HG02973 (cell line): Measurements from ENCODE around the gene ABCA12.

Experiments
- ATAC-seq: cut with Tn5 transposase; IDR thresholded peaks from one replicate; pipeline ENCODE4 v1.9.1; 2021; ENCODE audit warnings: moderate library complexity; ENCODE audit not compliant: unreplicated experiment

ABCA12 gene

DNA sequence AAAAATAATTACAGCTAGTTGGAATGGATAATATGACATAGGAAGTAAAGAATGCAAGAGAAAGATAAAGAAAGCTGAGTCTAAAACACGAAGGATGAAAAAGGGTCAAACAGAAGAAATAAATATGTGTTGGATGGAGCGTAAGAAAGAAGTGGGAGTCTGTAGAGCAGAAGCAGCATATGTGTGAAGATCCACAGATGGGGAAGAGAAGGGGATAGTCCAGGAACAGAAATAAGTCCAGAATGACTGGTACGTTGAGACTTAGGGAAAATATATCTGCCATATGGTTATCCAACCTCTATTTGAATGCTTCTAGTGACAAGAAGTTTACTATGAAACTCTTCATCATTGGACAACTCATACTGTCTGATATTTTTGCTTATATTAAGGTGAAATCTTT lies 18.0 kb downstream of the ABCA12 start:
- no peak for ATAC-seq

DNA sequence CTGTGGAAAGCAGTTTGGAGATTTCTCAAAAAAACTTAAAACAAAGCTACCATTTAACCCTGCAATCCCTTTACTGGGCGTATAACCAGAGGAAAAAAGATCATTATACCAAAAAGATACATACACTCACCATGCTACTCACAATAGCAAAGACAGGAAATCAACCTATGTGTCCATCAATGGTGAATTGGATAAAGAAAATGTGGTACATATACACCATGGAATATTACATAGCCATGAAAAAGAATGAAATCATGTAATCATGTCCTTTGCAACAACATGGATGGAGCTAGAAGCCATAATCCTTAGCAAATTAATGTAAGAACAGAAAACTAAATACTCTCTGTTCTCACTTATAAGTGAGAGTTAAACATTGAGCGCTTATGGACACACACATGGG lies 18.6 kb downstream of the ABCA12 start:
- no peak for ATAC-seq

DNA sequence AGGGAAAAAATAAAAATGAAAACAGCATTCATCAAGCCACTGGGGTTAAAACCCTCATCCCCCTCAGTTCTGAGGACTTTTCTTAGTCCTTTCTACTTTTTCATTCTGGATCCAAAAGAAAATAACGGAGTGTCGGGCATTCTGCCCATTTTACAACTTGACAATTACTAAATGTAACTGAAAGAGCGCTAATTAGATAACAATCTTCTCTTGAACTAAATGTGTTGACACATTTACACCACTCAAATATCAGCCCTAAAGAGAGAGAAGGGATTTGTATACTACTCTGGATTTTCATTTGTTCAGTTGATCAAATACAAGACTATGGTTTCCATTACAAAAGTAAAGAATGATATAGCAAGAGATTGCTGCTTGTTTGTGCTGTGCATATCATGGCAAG lies 27.5 kb downstream of the ABCA12 start:
- ATAC-seq = no peak

DNA sequence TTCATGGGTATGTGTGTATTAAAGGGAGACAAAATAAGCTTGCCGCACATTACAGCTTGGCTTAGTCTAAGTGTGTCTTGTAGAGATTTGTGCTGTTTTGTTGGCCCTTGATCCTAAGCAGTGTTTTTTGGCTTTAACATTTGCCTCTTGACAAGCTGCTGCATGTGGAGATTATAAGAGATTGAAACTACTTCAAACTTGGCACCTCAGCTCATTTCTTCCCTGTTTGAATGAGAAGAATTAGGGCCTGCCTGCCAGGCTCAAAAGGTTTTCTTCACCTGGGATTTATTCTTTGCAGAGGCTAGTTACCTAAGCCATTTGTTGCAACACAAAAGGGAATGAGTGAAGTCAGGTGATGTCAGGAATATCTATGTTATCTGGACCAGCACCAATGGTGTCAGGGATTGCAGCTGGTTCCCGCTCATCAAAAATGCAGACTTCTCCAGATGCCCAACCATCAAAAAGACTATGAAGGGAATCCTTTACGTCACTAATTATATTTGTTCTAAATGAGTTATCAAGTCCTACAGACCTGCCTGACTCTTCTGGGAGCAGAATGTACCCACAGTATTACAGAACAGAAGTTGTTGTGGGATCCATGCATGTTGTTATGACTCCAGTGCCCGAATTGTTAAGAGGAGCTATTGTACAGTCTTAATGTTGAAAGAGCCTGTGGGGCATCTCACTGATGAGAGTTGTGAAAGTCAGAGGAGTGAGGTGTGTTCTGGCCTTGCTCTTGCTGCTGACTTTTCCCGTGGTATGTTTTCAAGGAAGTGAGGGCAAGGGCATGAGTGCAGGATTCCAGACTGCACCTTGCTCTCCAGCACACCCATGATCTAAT lies 31.0 kb downstream of the ABCA12 start:
- no peak for ATAC-seq

GRCh38 chr2:215105607-215106354 lies 32.6 kb downstream of the ABCA12 start:
- no peak for ATAC-seq

- no peak for ATAC-seq
Measured at GRCh38 chr2:215104226-215104625, 34.2 kb downstream of the ABCA12 start.

DNA sequence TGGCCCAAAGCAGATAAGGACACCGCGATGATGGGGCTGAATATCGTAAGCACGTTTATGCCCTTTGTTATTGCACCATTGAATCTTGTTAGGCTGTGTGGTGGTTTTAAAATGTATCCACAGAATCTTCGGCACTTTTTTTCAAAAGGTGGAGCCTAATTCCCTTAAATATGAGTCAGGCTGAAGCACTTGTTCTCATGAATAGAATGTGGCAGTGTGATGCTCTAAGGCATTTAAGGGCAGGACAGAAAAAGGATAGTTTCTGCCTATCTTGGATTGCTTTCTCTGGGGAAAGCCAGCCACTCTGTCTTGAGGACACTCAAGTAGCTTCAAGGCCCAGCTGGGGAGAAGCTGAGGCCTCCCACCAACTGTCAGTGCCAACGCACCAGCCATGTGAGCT lies 39.6 kb downstream of the ABCA12 start:
- no peak for ATAC-seq

GRCh38 chr2:215084080-215084479 lies 54.3 kb downstream of the ABCA12 start:
- ATAC-seq = no peak

- ATAC-seq = no peak
Measured at GRCh38 chr2:215083146-215083545, 55.3 kb downstream of the ABCA12 start.

DNA sequence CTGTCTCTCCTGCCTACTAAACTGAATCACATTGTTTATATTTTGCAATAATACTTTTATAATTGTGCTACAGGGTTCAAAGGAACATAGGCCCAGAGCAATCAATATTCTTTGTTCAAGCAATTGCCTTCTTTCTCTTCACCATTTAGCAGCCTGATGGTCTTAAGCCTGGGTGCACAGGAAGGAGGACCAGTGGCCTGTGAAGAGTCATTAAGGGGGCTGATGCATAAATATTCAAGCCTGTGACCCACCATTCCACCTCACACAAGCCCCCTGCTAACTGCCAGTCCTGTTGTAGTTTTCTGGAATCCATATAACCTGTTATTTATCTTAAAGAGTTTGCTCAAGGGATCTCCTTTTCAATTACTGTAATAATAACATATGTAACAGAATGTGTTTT lies 56.0 kb downstream of the ABCA12 start:
- no peak for ATAC-seq

DNA sequence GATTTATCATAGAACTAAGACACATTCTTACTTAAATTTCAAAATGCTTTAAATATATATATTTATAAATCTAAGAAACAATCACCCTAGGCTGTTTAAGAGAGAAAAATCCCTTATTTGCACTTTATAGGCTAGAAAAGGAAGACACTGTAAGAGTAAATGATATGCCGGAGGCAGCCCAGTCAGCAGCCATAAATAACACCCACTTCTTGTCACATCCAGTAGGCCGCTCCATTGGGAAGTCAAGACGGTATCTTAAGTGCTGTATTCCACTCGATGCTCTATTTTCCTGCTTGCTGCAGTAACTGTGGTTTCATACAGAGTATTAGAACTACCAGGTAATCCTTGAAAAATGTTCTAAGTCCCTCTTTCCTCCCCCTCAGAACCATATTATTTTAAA lies 57.9 kb downstream of the ABCA12 start:
- no peak for ATAC-seq

DNA sequence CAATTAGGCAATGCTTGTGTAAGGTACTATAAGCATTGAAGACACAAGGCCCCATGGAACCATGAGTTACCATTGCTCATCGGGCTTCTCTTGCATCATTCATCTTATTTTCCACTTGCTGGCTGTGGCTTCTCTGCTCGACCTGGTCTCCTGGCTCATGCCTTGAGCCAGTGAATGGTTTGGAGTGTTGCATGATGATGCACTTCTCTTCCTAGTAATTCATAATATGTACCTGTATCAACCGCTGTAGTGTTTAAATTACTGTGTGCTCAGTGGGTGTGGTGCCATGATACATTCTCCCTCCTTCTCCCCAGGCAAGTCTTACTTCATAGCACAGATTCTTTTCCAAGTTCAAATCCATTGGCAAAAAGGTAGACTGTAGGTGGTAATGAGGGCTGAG lies 66.8 kb downstream of the ABCA12 start:
- no peak for ATAC-seq

DNA sequence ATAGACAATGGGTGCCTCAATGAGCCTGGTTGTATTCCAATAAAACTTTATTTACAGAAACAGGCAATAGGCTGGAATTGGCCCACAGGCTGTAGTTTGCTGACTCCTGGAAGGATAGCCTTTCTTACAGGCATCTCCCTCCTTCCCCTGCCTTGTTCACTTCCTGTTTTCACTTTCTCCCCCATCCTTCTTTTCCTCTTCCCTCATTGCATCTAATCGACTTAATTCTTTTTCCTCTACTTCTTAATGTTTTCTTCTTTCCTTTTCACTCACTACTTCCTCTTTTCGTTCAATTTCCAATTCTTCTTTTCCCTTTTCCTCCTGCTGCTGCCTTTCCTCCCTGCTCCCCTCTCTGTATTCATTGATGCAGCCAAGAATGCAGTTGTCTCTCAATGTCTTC lies 70.0 kb downstream of the ABCA12 start:
- no peak for ATAC-seq

- ATAC-seq = no peak
Measured at GRCh38 chr2:215066124-215066523, 72.3 kb downstream of the ABCA12 start.

- ATAC-seq = no peak
Measured at GRCh38 chr2:215063526-215063925, 74.9 kb downstream of the ABCA12 start.

DNA sequence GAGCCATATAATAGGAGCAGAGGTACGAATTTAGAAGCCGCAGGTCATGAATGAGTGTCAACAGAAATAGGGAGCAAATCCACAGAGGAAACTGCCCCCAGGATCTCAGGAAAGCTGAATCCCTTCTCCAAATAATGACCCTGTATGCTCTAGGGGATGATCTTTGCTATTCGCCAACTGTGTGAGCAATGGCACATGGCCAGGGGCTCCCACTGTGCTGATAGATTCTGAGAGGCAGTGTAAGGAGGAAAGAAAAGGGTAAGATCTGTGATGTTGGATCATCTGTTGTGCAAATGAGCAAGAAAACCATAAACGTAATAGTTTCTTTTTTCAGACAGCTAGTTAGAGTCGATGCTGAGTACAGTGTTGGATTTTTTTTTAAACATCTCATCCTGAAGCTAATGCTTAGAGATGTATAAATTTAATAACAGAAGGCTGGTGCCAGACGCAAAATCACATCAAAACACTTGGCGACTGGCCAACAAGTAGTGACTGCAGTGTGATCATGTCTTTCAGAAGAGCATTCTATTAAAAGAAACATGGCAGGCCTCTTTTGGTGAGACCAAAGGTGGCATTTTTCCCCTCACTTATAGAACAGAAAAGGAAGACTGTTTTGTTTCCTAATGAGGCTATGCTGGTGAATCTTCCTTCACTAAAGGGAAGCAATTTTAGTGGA lies 77.4 kb downstream of the ABCA12 start:
- no peak for ATAC-seq

GRCh38 chr2:215059724-215060123 lies 78.7 kb downstream of the ABCA12 start:
- ATAC-seq = no peak

GRCh38 chr2:215055891-215056290 lies 82.5 kb downstream of the ABCA12 start:
- ATAC-seq = no peak

DNA sequence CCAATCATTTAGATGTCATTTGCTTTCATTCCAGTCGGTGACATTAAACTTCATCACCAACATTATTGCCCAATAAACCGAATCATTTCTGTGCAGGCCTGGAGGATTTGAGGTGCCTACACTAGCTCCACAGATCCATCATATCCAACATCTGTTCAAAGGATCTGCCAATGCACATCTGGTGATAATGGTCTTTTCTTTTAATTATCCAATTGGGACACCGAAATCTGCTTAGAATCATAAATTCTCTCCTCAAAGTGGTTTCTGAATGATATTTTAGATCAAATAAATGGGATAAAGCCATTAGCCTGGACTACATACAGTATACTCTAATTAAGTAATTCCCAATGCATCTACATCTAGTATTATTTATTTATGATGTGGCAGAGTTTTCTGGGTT lies 85.6 kb downstream of the ABCA12 start:
- no peak for ATAC-seq

GRCh38 chr2:215052404-215052803 lies 86.0 kb downstream of the ABCA12 start:
- no peak for ATAC-seq

- no peak for ATAC-seq
Measured at GRCh38 chr2:215049341-215049740, 89.1 kb downstream of the ABCA12 start.

DNA sequence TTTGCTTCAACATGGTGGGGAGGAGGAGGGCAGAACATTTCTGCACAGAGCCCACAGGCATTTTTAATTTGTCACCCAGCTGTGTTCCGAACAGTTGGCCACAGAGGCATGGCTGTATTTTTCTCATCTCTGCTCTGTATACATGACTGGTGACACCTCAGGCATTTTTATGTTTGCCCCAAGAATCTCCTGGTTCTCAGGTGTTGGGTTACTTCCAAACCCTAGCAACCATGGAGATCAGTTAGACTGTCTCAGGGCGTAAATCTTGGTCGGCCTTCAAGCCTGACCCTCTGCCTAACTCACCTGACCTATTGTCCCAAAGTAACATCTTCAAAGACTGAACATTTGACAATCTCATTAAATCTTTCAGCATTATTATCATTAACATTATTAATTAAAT lies 100.0 kb downstream of the ABCA12 start:
- no peak for ATAC-seq
